Tibial nerve (tissue), 4 donors: ENCODE results near the gene ZNF136.

Experiments
- CTCF ChIP-seq, 5 experiments: fragments of 200-600 bp in 3 of 5; fragments of 450-650 bp in 2 of 5; sonication (generic) in 3 of 5; IDR thresholded peaks; one replicate each; pipeline ENCODE4 v1.5.1; 2016 to 2019; ENCODE audit warnings: antibody characterized with exemption in 5 of 5, mild to moderate bottlenecking in 3 of 5, moderate library complexity in 2 of 5
- EP300 ChIP-seq, 2 donors: sonication (generic); formaldehyde crosslinking; IDR thresholded peaks; one replicate each; pipeline ENCODE4 v1.6.1; 2017; ENCODE audit warnings: antibody characterized with exemption in 2 of 2, mild to moderate bottlenecking in 1 of 2
- POLR2A ChIP-seq, 2 donors: fragments of 450-650 bp; IDR thresholded peaks; one replicate each; pipeline ENCODE4 v1.6.1; 2017; ENCODE audit warnings: antibody characterized with exemption in 2 of 2, mild to moderate bottlenecking in 2 of 2, moderate library complexity in 2 of 2

GRCh38 chr19:12156223-12157058 is 6.5 kb upstream of the ZNF136 start, which contains the start of gene ZNF625:
- TF ChIP-seq CTCF (IDR thresholded peaks at IDR 0.05), result no peak
- peak in 1 of 2 donors; percentile 36 for TF ChIP-seq POLR2A (IDR thresholded peaks at IDR 0.05)
- TF ChIP-seq EP300 (IDR thresholded peaks at IDR 0.05), result peak in 1 of 2 donors; percentile 70
